Loucy (cell line): Measurements from ENCODE around the gene MYOZ3.

Experiments used
- H2AFZ ChIP-seq: fragments of 200-600 bp; sonication (generic); 2 replicates; pipeline ENCODE4 v1.6.0; 2016; ENCODE audit warnings: antibody characterized with exemption, mild to moderate bottlenecking, low read length, moderate library complexity
- H3F3A ChIP-seq: fragments of 200-600 bp; 2 replicates; pipeline ENCODE4 v1.6.0; 2016; ENCODE audit warnings: antibody characterized with exemption, low read depth, mild to moderate bottlenecking
- H3K27me3 ChIP-seq: fragments of 200-600 bp; sonication (generic); 2 replicates; pipeline ENCODE4 v1.6.1; 2014; ENCODE audit warnings: low read length, mild to moderate bottlenecking; ENCODE audit not compliant: insufficient read depth, poor library complexity, severe bottlenecking
- H3K36me3 ChIP-seq: fragments of 200-600 bp; sonication (generic); 2 replicates; pipeline ENCODE4 v1.6.1; 2016; ENCODE audit warnings: low read length; ENCODE audit not compliant: insufficient read depth
- H3K4me1 ChIP-seq: fragments of 200-600 bp; sonication (generic); 2 replicates; pipeline ENCODE4 v1.5.1; 2014; ENCODE audit warnings: low read length, mild to moderate bottlenecking; ENCODE audit not compliant: insufficient read depth, poor library complexity, severe bottlenecking
- H3K4me2 ChIP-seq: fragments of 200-600 bp; sonication (generic); 2 replicates; pipeline ENCODE4 v1.6.0; 2014; ENCODE audit warnings: antibody characterized with exemption, low read length, low read depth, mild to moderate bottlenecking; ENCODE audit not compliant: poor library complexity, severe bottlenecking
- H3K4me3 ChIP-seq: fragments of 200-600 bp; sonication (generic); 2 replicates; pipeline ENCODE4 v1.5.1; 2014; ENCODE audit warnings: low read length, mild to moderate bottlenecking, mixed read lengths; ENCODE audit not compliant: poor library complexity, severe bottlenecking
- H3K79me2 ChIP-seq: fragments of 200-600 bp; sonication (generic); 2 replicates; pipeline ENCODE4 v1.6.1; 2014; ENCODE audit warnings: low read length; ENCODE audit not compliant: insufficient read depth
- H3K9ac ChIP-seq: fragments of 200-600 bp; sonication (generic); 2 replicates; pipeline ENCODE4 v1.6.0; 2014; ENCODE audit warnings: mild to moderate bottlenecking, low read depth, low read length, moderate library complexity; ENCODE audit not compliant: poor library complexity, severe bottlenecking
- H3K9me2 ChIP-seq: fragments of 200-600 bp; sonication (generic); replicated peaks from 2 replicates; pipeline ENCODE4 v1.6.1; 2016; ENCODE audit warnings: low read depth, low read length, mixed read lengths
- H3K9me3 ChIP-seq: fragments of 200-600 bp; sonication (generic); 2 replicates; pipeline ENCODE4 v1.6.1; 2014; ENCODE audit warnings: mild to moderate bottlenecking, antibody characterized with exemption, low read length, low read depth; ENCODE audit not compliant: insufficient read depth
- H4K20me1 ChIP-seq: fragments of 200-600 bp; sonication (generic); 2 replicates; pipeline ENCODE4 v1.6.0; 2014; ENCODE audit warnings: antibody characterized with exemption, low read length, mild to moderate bottlenecking; ENCODE audit not compliant: insufficient read depth, poor library complexity, severe bottlenecking
- EZH2phosphoT487 ChIP-seq: fragments of 200-600 bp; IDR thresholded peaks from 2 replicates; pipeline ENCODE4 v1.6.1; 2018; ENCODE audit warnings: antibody characterized with exemption, mild to moderate bottlenecking, moderate library complexity, borderline replicate concordance
- TF ChIP-seq, protein P1 (sequence below): fragments of 200-600 bp; sonication (generic); conservative IDR thresholded peaks from 2 replicates; pipeline ENCODE4 v1.5.1; 2014; ENCODE audit warnings: mild to moderate bottlenecking, antibody characterized with exemption, low read length

The MYOZ3 gene

DNA sequence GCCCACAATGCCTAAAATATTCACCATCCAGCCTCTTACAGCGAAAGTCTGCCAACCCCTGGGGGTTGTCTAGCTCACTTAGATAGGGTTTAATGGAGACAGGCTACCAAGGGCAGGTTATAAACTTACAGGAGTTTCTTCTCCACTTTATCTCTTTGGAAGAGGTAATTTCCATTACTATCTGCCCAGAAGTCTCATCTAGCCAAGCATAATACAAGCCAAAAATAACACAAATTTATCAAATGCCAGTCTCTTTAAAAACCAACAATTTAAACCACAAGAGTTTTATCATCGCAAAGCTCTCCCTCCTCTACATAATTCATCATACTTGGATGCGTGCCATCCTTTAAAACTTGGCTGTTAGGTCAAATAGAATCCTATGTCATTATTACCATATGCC, 33.6 kb downstream of the MYOZ3 start:
- no peaks in the 10 kb centered on the region for H3K27me3 ChIP-seq
- H3K9me3 ChIP-seq, result no peaks in the 10 kb centered on the region
- no peaks in the 10 kb centered on the region for H3K9me2 ChIP-seq
- no peak for TF ChIP-seq EZH2phosphoT487
- peaks cover 11% of the 10 kb centered on the region for H3K4me1 ChIP-seq
- no peaks in the 10 kb centered on the region for H3F3A ChIP-seq
- no peak overlapping the region for H3K9ac ChIP-seq
- H4K20me1 ChIP-seq, result peaks cover 12% of the 10 kb centered on the region
- H3K36me3 ChIP-seq, result peaks cover 82% of the 10 kb centered on the region
- H3K79me2 ChIP-seq, result peaks cover 30% of the 10 kb centered on the region
- no peak overlapping the region for H3K4me3 ChIP-seq
- no peak overlapping the region for H2AFZ ChIP-seq
- no peak overlapping the region for H3K4me2 ChIP-seq

DNA sequence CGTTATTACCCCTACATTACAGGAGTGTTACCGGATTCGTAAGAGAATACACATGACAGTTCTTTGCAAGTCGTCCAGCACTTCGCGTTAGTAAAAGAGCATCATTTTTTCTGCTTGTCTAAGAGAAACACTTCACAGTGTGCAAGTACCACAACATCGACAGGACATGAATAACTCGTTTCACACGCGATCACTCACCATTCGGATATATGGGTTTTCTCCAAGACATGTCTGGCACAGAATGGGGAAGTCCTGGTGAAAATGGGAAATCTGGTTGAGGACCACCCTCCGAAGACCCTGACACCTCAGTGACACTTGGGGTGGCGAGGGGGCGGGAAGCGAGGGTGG, 39.2 kb downstream of the MYOZ3 start:
- Histone ChIP-seq H3F3A (0 out of 2 replicates have a peak, but pooled peaks cover 4% of the 10 kb centered on the region), H3K9me2 (no peaks in the 10 kb centered on the region), H3K9me3 (no peaks in the 10 kb centered on the region), H3K36me3 (peaks cover 32% of the 10 kb centered on the region), H3K79me2 (peaks cover 47% of the 10 kb centered on the region), H2AFZ (peak overlapping the region; percentile 91), H3K9ac (peak overlapping the region; percentile 94), H4K20me1 (peaks cover 20% of the 10 kb centered on the region), H3K4me1 (peaks cover 23% of the 10 kb centered on the region), H3K4me2 (peak overlapping the region; percentile 94), H3K27me3 (no peaks in the 10 kb centered on the region), H3K4me3 (peak overlapping the region; percentile 93)
- TF ChIP-seq EZH2phosphoT487, result no peak
- TF ChIP-seq, protein P1, sequence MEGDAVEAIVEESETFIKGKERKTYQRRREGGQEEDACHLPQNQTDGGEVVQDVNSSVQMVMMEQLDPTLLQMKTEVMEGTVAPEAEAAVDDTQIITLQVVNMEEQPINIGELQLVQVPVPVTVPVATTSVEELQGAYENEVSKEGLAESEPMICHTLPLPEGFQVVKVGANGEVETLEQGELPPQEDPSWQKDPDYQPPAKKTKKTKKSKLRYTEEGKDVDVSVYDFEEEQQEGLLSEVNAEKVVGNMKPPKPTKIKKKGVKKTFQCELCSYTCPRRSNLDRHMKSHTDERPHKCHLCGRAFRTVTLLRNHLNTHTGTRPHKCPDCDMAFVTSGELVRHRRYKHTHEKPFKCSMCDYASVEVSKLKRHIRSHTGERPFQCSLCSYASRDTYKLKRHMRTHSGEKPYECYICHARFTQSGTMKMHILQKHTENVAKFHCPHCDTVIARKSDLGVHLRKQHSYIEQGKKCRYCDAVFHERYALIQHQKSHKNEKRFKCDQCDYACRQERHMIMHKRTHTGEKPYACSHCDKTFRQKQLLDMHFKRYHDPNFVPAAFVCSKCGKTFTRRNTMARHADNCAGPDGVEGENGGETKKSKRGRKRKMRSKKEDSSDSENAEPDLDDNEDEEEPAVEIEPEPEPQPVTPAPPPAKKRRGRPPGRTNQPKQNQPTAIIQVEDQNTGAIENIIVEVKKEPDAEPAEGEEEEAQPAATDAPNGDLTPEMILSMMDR, result no peak

DNA sequence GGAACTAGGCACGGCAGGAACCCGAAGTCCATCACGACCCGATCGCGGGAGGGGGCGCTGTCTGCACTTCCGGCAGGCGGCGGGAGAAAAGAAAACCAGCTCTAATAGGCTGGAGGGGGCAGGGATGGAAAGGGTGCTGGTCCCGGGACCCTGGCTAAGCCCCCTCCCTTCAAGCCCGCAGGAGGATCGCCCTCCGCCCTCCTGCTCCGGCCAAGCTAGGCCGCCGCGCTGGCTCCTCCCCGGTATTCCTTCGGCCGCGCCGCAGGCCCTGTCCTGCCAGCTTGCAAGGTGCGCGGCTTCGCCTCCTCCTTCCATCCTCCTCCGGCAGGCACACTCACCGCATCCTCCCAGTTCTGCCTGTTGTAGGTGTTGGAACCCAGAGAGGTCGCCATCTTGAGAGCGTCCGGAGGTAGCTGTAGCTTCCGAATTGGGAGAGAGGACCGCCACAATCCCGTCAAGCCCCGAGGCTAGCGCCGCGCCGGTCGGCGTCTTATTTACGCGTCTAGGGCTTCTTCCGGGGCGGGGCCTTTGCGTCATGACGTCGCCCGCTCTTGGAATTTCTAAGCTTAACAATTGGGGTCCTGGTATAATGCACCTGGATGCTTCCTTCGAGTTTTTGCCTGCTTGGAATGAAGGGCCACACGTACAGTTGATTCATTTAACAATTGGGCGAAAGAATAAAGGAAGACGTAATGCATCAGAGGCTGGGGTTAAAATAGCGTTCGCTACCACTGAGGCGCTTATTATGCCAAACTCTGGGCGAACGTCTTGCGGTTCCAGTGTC, 39.7 kb downstream of the MYOZ3 start, which contains the start of gene RBM22:
RBM22 (minus strand) TSS at position 469 of the 784 bp plus-strand sequence; CDS start at position 392, 77 bp downstream.
- H3K9me2 ChIP-seq, result no peaks in the 10 kb centered on the region
- H3K4me2 ChIP-seq, result peak within 1 kb of the TSS; percentile 94
- peak within 1 kb of the TSS; percentile 91 for H2AFZ ChIP-seq
- H3K4me1 ChIP-seq, result peaks cover 23% of the 10 kb centered on the region
- peaks cover 47% of the 10 kb centered on the region for H3K79me2 ChIP-seq
- H3K9me3 ChIP-seq, result no peaks in the 10 kb centered on the region
- H3F3A ChIP-seq, result 0 out of 2 replicates have a peak, but pooled peaks cover 4% of the 10 kb centered on the region
- H3K27me3 ChIP-seq, result no peaks in the 10 kb centered on the region
- H3K9ac ChIP-seq, result peak within 1 kb of the TSS; percentile 94
- H3K36me3 ChIP-seq, result peaks cover 27% of the 10 kb centered on the region
- TF ChIP-seq EZH2phosphoT487, result no peak
- TF ChIP-seq, protein P1, result peak; percentile 62
- H4K20me1 ChIP-seq, result peaks cover 20% of the 10 kb centered on the region
- H3K4me3 ChIP-seq, result peak within 1 kb of the TSS; percentile 93
